ENCODE data around the gene CHMP1A.

CHMP1A gene

DNA sequence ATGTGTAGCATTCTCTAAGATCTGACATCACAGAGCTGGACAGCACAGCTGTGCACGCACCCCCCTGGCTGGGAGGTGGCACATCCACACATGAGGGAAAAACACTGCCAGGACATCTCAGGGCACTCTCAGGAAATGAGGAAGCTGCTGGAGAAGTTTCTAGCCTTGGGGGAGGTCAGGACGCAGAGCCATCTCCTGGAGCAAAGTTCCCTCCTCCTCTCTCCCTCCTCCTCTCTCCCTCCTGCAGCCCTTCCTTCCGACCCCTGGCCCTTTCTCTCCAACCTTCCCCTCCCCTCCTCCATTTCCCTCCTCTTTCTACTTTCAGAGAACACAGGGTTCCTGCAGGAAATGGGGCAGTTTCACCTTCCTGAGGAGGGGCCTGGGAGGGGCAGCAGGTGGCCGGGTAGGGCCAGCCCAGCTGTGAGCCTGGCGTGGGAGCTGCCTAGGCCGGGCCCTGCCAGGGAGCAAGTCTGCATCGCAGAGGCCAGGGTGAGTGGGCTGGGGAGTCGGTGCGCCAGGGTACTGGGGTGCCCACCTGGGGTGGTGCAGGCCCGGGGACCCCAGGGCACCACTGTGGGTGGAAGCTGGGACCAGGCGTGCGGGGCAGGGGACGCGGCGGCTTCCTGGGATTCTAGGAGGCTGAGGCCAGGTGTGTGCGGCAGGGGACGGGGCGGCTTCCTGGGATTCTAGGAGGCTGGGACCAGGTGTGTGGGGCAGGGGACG lies 44.1 kb downstream of the CHMP1A start, which contains the start of gene DPEP1:
Gene DPEP1 (plus strand): TSS at position 412 of the 723 bp plus-strand sequence. CDS start 16,769 bp downstream, outside the sequence.
- TF ChIP-seq FOXP2 (optimal IDR thresholded peaks at IDR 0.05; ENCODE audit: borderline replicate concordance, extremely low read depth, extremely low read length, insufficient read depth) (no peak), POLR2AphosphoS5 (IDR thresholded peaks at IDR 0.05; ENCODE audit: low read depth, low read length) (no peak), TAF1 (IDR thresholded peaks at IDR 0.05; ENCODE audit: borderline replicate concordance, insufficient read depth, low read length) (no peak), SIN3A (IDR thresholded peaks at IDR 0.05; ENCODE audit: borderline replicate concordance, insufficient read depth, low read length) (no peak)
- TF ChIP-seq, protein P1, sequence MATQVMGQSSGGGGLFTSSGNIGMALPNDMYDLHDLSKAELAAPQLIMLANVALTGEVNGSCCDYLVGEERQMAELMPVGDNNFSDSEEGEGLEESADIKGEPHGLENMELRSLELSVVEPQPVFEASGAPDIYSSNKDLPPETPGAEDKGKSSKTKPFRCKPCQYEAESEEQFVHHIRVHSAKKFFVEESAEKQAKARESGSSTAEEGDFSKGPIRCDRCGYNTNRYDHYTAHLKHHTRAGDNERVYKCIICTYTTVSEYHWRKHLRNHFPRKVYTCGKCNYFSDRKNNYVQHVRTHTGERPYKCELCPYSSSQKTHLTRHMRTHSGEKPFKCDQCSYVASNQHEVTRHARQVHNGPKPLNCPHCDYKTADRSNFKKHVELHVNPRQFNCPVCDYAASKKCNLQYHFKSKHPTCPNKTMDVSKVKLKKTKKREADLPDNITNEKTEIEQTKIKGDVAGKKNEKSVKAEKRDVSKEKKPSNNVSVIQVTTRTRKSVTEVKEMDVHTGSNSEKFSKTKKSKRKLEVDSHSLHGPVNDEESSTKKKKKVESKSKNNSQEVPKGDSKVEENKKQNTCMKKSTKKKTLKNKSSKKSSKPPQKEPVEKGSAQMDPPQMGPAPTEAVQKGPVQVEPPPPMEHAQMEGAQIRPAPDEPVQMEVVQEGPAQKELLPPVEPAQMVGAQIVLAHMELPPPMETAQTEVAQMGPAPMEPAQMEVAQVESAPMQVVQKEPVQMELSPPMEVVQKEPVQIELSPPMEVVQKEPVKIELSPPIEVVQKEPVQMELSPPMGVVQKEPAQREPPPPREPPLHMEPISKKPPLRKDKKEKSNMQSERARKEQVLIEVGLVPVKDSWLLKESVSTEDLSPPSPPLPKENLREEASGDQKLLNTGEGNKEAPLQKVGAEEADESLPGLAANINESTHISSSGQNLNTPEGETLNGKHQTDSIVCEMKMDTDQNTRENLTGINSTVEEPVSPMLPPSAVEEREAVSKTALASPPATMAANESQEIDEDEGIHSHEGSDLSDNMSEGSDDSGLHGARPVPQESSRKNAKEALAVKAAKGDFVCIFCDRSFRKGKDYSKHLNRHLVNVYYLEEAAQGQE (IDR thresholded peaks at IDR 0.05; ENCODE audit: insufficient read depth in 1 of 2, low read depth in 2 of 2, low read length in 2 of 2), result no peak

DNA sequence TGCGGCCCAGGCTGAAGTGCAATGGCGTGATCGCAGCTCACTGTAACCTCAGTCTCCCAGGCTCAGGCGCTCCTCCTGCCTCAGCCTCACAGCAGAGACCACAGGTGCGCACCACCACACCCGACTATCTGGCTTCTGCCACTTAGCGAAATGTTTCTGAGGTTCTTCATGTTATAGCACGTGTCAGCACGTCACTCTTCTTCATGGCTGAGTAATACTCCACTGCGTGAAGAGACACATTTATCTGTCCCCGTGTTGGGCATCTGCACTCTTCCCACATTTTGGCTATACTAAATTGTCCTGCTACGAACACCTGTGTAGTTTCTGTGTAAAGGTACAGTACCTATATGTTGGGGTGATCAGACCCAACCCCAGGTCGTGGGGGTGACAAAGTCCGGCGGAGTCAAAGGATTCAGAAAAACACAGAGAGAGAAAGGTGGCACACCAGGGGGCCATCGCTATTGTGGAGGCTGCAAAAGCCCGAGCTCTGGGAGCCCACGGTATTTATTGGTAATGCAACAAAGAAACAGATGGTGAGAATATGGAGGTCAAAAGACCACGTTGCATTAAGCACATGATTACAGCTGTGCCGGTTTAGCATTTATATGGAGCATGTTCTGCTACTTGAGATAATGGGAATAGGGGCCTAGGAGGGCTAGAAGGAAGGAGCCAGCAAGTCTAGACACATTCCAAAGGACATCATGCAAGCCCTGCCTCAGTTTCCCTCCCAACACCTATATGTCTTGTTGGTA lies 44.9 kb downstream of the CHMP1A start:
- no peak for TF ChIP-seq POLR2AphosphoS5 (IDR thresholded peaks at IDR 0.05; ENCODE audit: low read depth, low read length)

DNA sequence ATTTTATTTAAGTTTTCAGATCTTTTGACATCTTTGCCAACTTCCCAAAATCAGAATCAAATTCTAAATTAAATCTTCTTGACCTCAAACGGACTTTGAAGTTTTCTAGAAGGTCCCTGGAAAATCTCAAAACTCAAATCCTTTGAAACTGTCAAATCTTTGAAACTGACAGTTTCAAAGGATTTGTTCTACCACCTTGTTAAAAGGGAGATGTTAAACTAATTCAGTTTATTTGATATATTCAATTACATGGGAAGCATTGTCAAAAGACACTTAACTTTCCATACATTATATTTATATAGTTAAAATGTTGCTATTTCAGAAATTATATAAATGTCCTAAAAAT lies 47.4 kb downstream of the CHMP1A start:
- TF ChIP-seq, protein P1 (IDR thresholded peaks at IDR 0.05; ENCODE audit: insufficient read depth in 1 of 2, low read depth in 2 of 2, low read length in 2 of 2), result no peak

DNA sequence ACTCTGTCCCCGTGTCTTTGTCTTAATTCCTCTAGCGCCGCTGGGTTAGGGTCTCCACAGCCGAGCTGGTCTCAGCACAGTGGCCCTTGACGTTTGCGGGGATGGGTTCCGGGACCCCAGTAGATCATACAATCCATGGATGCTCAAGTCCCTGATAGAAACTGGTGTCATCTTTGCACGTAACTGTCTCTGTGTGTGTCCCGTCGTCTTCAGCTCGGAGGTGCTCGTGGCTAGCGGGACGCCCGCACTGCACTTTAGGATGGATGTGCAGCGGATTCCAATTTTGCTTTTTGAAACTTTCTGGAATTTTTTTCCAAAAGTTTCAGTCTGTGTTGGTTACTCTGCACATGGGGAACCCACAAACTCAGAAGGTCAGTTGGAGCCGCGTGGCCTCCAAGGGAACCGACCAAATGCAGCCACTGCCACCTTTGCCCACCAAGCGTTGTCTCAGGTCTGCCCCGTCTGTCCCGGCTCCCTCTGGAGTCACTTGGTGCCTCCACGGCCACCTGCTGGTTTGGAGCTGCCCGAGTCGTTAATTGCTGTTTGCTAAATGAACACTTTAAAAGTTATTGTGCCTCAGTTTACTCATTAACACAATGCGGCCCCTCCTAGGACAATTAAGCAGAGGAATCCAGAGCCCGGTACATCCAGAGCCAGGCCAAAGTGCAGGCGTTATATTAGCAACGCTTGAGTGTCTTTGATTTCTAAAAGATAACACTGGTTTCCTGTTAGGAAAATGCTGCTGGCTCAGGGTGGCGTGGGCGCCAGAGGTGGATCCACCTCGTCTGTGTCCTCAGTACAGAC lies 49.4 kb downstream of the CHMP1A start:
- TF ChIP-seq TAF1 (IDR thresholded peaks at IDR 0.05; ENCODE audit: borderline replicate concordance, insufficient read depth, low read length) (no peak), POLR2AphosphoS5 (IDR thresholded peaks at IDR 0.05; ENCODE audit: low read depth, low read length) (no peak), SIN3A (IDR thresholded peaks at IDR 0.05; ENCODE audit: borderline replicate concordance, insufficient read depth, low read length) (no peak), FOXP2 (optimal IDR thresholded peaks at IDR 0.05; ENCODE audit: borderline replicate concordance, extremely low read depth, extremely low read length, insufficient read depth) (no peak)
- TF ChIP-seq, protein P1 (IDR thresholded peaks at IDR 0.05; ENCODE audit: insufficient read depth in 1 of 2, low read depth in 2 of 2, low read length in 2 of 2), result no peak

DNA sequence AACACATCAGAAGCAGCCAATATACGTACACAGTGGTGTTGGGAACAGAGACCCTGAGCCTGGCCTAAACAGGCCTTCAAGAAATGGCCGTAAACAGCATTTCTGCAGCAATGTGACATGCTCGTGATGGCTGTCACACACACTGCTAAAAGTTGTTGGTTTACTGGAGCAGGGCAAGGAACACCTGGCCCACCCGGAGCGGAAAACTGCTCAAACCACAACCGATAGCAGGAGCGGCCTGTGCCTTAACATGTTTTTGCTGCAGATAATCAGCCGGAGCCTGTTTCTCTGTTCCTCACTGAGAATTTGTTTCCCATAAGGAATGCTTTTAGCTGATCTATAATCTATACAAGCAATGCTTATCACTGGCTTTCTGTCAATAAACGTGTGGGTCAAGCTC lies 50.1 kb downstream of the CHMP1A start:
- TF ChIP-seq POLR2AphosphoS5 (IDR thresholded peaks at IDR 0.05; ENCODE audit: low read depth, low read length), result no peak
- no peak for TF ChIP-seq TAF1 (IDR thresholded peaks at IDR 0.05; ENCODE audit: borderline replicate concordance, insufficient read depth, low read length)
- TF ChIP-seq, protein P1 (IDR thresholded peaks at IDR 0.05; ENCODE audit: insufficient read depth in 1 of 2, low read depth in 2 of 2, low read length in 2 of 2), result no peak
- no peak for TF ChIP-seq FOXP2 (optimal IDR thresholded peaks at IDR 0.05; ENCODE audit: borderline replicate concordance, extremely low read depth, extremely low read length, insufficient read depth)
- TF ChIP-seq SIN3A (IDR thresholded peaks at IDR 0.05; ENCODE audit: borderline replicate concordance, insufficient read depth, low read length), result no peak

Data from PFSK-1 (cell line).